ENCODE results near the gene PPP2R5C.

DNA sequence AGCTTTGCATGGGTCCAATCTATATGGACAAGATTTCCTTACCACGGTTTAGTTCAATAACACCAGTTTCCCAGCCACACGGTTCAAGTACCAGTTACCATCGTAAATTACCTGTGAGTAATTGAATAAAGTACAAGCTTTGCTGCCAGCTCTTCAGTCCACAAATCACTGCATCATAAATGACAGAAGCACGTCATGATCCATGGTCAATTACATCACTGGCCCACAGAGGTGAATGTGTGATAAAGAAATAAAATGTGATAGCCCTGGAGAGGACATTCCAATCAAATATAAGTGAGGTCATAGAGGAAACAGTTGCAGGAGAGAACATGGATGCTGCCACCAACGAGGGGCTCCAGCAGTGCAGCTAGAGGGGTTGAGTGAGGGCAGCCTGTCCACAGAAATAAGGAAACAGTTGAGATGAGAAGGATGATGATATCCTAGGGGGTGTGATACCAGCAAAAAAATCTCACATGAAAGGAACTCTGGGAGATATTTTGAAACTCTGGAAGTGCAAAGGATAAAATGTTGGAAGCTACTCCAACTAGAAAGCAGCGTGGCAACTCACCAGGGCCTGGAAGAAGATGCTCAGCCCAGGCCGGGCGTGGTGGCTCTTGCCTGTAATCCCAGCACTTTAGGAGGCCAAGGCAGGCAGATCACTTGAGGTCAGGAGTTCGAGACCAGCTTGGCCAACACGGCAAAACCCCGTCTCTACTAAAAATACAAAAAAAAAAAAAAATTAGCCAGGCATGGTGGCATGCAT lies 197.1 kb downstream of the PPP2R5C start:
- TF ChIP-seq POLR2AphosphoS5 (IDR thresholded peaks at IDR 0.05): no peak
- TF ChIP-seq CTCF (IDR thresholded peaks at IDR 0.05; ENCODE audit: poor library complexity, severe bottlenecking): no peak
- TF ChIP-seq EZH2 (IDR thresholded peaks at IDR 0.05; ENCODE audit: borderline replicate concordance, insufficient read depth, low read length, poor library complexity, severe bottlenecking): no peak
